Measurements from ENCODE around the gene MIGA2. TPM values are rescaled to one million over a fixed set of nuclear protein-coding genes. Genes with fewer than 3 reads are reported as not detected.

The MIGA2 gene
- total and polyA plus RNA-seq, 9 of the 15 experiments (the other 6 are each of a cell fraction or from before 2014, with no cell fraction given): 0.15 to 54.1 (median 18.0) TPM

GRCh38 chr9:128998462-128998861, 38.0 kb upstream of the MIGA2 start:
- Histone ChIP-seq H3K79me2 (ENCODE audit: control insufficient read depth, insufficient read depth, low read length) (no peaks in the 10 kb centered on the region), H3K4me2 (ENCODE audit: insufficient read depth, low read length) (no peak overlapping the region), H3K27me3 (ENCODE audit: control insufficient read depth in 2 of 2, insufficient read depth in 2 of 2, low read length in 2 of 2) (no peaks in the 10 kb centered on the region), H3K27ac (ENCODE audit: extremely low read depth, low read depth, low read length) (no peak overlapping the region), H3K9me3 (replicated peaks; ENCODE audit: control insufficient read depth, insufficient read depth, low read depth, low read length) (no peaks in the 10 kb centered on the region), H3K9ac (ENCODE audit: insufficient read depth in 1 of 2, low read depth in 2 of 2, low read length in 2 of 2) (0 out of 4 replicates have a peak overlapping the region, but pooled peaks of 1 of the 2 experiments have one; percentile 40), H3K4me3 (no peak overlapping the region), H4K20me1 (replicated peaks; ENCODE audit: control insufficient read depth, insufficient read depth, low read length) (no peaks in the 10 kb centered on the region), H3K9me1 (ENCODE audit: control insufficient read depth, insufficient read depth, low read length) (no peaks in the 10 kb centered on the region), H3K36me3 (ENCODE audit: control insufficient read depth, insufficient read depth, low read length) (peaks cover 93% of the 10 kb centered on the region), H3K4me1 (replicated peaks in 1 of 2; ENCODE audit: control insufficient read depth in 2 of 2, insufficient read depth in 2 of 2, low read length in 2 of 2) (no peaks in the 10 kb centered on the region), H2AFZ (ENCODE audit: low read depth, low read length) (no peak overlapping the region)
- FAIRE-seq (no peak), DNase-seq (ENCODE audit: extremely low read depth in 1 of 4, low spot score in 3 of 4) (no peak), ATAC-seq (no peak)
- no TSS peak for BruUV-seq (replicated peaks)
- intact Hi-C loops (cut with micrococcal nuclease) (no loop called here), in situ Hi-C loops (cut with MboI) (no loop called here)
- WGBS (ENCODE audit: insufficient coverage, low coverage, missing lambda C conversion rate): 90% methylated on average over 5 of the region's 6 CpGs
- TF ChIP-seq TAF1 (IDR thresholded peaks at IDR 0.05; ENCODE audit: control insufficient read depth, extremely low read depth, insufficient read depth, low read length, severe bottlenecking) (no peak), PCBP1 (IDR thresholded peaks at IDR 0.05; ENCODE audit: low read depth, low read length, poor library complexity, severe bottlenecking) (no peak), HES1 (IDR thresholded peaks at IDR 0.05; ENCODE audit: low read depth) (no peak), TCF3 (CRISPR knock-in tag; IDR thresholded peaks at IDR 0.05) (no peak), NRF1 (conservative IDR thresholded peaks at IDR 0.05 in 1 of 2, IDR thresholded peaks at IDR 0.05 in 1 of 2) (no peak), STAT6 (CRISPR knock-in tag; IDR thresholded peaks at IDR 0.05) (no peak), CGGBP1 (CRISPR knock-in tag; IDR thresholded peaks at IDR 0.05) (no peak), THRB (CRISPR knock-in tag; conservative IDR thresholded peaks at IDR 0.05) (no peak), HEY1 (CRISPR knock-in tag; IDR thresholded peaks at IDR 0.05; ENCODE audit: borderline replicate concordance) (no peak)
- POLR2A ChIA-PET: no interaction called here
- CTCF ChIA-PET (ENCODE audit: low intra/inter-chr PET ratio): no interaction called here
